Adrenal gland (tissue), 5 donors: ENCODE data around the gene CNTN4.

Experiments
- CTCF ChIP-seq, 6 experiments: fragments of 450-650 bp in 4 of 6; fragments of 200-600 bp in 2 of 6; sonication (generic) in 1 of 6; IDR thresholded peaks; 1 replicate in 5 of 6; 2 replicates in 1 of 6; pipeline versions ENCODE4 v1.5.1 to v1.8.0; 2016 to 2021; ENCODE audit warnings: antibody characterized with exemption in 6 of 6, mild to moderate bottlenecking in 2 of 6, moderate library complexity in 1 of 6
- POLR2A ChIP-seq, 2 donors: fragments of 450-650 bp; IDR thresholded peaks; one replicate each; pipeline ENCODE4 v1.6.1; 2017; ENCODE audit warnings: antibody characterized with exemption in 2 of 2, mild to moderate bottlenecking in 2 of 2, moderate library complexity in 1 of 2
- donor health status: DM: no; HTN: no; CAD: no.

- TF ChIP-seq CTCF (IDR thresholded peaks at IDR 0.05), result no peak
- no peak for TF ChIP-seq POLR2A (IDR thresholded peaks at IDR 0.05)
These were observed 2.5 kb upstream of the CNTN4 start for GRCh38 chr3:2096216-2096615.
